Fibroblast of lung (primary cell): ENCODE results near the gene SH2D5. TPM values are rescaled to one million over a fixed set of nuclear protein-coding genes. Genes with fewer than 3 reads are reported as not detected.

Experiments
- DNase-seq, 2 donors: peaks; one replicate each; pipeline versions ENCODE4 v3.0.0 to v3.0.0-alpha.2; 2010; ENCODE audit warnings: low read depth in 2 of 2
- H2AFZ ChIP-seq: 2 replicates; pipeline ENCODE4 v1.5.1; 2012; ENCODE audit warnings: low read length, control low read depth, inconsistent platforms
- H3K27ac ChIP-seq: 2 replicates; pipeline ENCODE4 v1.5.1; 2011; ENCODE audit warnings: low read length, control low read depth; ENCODE audit not compliant: insufficient read depth
- H3K27me3 ChIP-seq: 2 replicates; pipeline ENCODE4 v1.5.1; 2011; ENCODE audit warnings: mild to moderate bottlenecking, low read length; ENCODE audit not compliant: control insufficient read depth, insufficient read depth
- H3K36me3 ChIP-seq: 2 replicates; pipeline ENCODE4 v1.5.1; 2011; ENCODE audit warnings: low read length; ENCODE audit not compliant: control insufficient read depth, insufficient read depth
- H3K4me1 ChIP-seq: 2 replicates; pipeline ENCODE4 v1.5.1; 2011; ENCODE audit warnings: low read length; ENCODE audit not compliant: control insufficient read depth, insufficient read depth; ENCODE audit errors: extremely low read depth
- H3K4me2 ChIP-seq: 2 replicates; pipeline ENCODE4 v1.5.1; 2011; ENCODE audit warnings: low read length, control low read depth; ENCODE audit not compliant: insufficient read depth; ENCODE audit errors: extremely low read depth
- H3K4me3 ChIP-seq, 4 experiments: fragments of 200-600 bp in 1 of 4; sonication (generic) in 1 of 4; replicated peaks in 1 of 4; 2 replicates each; pipeline ENCODE4 v1.5.1; 2011 to 2016; ENCODE audit warnings: low read length in 4 of 4, low read depth in 3 of 4, mild to moderate bottlenecking in 3 of 4, control low read depth in 2 of 4, inconsistent platforms in 1 of 4, mixed read lengths in 1 of 4; ENCODE audit not compliant: insufficient read depth in 1 of 4; ENCODE audit errors: control extremely low read depth in 1 of 4
- H3K79me2 ChIP-seq: 2 replicates; pipeline ENCODE4 v1.5.1; 2012; ENCODE audit warnings: mild to moderate bottlenecking, low read length, inconsistent platforms; ENCODE audit not compliant: control insufficient read depth, insufficient read depth
- H3K9ac ChIP-seq: 2 replicates; pipeline ENCODE4 v1.5.1; 2011; ENCODE audit warnings: mild to moderate bottlenecking, low read length, control low read depth; ENCODE audit not compliant: insufficient read depth
- H3K9me3 ChIP-seq: 2 replicates; pipeline ENCODE4 v1.5.1; 2012; ENCODE audit warnings: low read depth, low read length; ENCODE audit not compliant: control insufficient read depth, insufficient read depth
- H4K20me1 ChIP-seq: 2 replicates; pipeline ENCODE4 v1.5.1; 2011; ENCODE audit warnings: low read length; ENCODE audit not compliant: control insufficient read depth, insufficient read depth; ENCODE audit errors: extremely low read depth
- EZH2 ChIP-seq: IDR thresholded peaks from 2 replicates; pipeline ENCODE4 v1.5.1; 2012; ENCODE audit warnings: low read length, control low read depth, mild to moderate bottlenecking; ENCODE audit errors: missing control alignments
- polyA plus RNA-seq, 2 donors: library from polyadenylated mRNA; depleted of rRNA in 1 of 2; stranded (reverse) in 1 of 2; unstranded in 1 of 2; fragments of >200 nt; gene quantifications; 2 replicates each; pipeline ENCODE4 v1.2.1, GENCODE V29; 2011 to 2012; ENCODE audit warnings: missing spikeins in 1 of 2
- total RNA-seq: library from RNA; depleted of rRNA; stranded (reverse); fragments of >200 nt; gene quantifications from 2 replicates; pipeline ENCODE4 v1.2.1, GENCODE V29; 2014
- TF ChIP-seq, protein P1 (sequence below), 2 donors: IDR thresholded peaks in 1 of 2; conservative IDR thresholded peaks in 1 of 2; 1 replicate in 1 of 2; 2 replicates in 1 of 2; pipeline ENCODE4 v1.5.1; 2011 to 2012; ENCODE audit warnings: low read length in 2 of 2, control low read depth in 1 of 2, inconsistent platforms in 1 of 2, low read depth in 1 of 2, mild to moderate bottlenecking in 1 of 2

Gene SH2D5
- total and polyA plus RNA-seq, 2 donors (not counting 1 experiment from before 2014, with no cell fraction given), result 3.6 to 5.0 TPM

DNA sequence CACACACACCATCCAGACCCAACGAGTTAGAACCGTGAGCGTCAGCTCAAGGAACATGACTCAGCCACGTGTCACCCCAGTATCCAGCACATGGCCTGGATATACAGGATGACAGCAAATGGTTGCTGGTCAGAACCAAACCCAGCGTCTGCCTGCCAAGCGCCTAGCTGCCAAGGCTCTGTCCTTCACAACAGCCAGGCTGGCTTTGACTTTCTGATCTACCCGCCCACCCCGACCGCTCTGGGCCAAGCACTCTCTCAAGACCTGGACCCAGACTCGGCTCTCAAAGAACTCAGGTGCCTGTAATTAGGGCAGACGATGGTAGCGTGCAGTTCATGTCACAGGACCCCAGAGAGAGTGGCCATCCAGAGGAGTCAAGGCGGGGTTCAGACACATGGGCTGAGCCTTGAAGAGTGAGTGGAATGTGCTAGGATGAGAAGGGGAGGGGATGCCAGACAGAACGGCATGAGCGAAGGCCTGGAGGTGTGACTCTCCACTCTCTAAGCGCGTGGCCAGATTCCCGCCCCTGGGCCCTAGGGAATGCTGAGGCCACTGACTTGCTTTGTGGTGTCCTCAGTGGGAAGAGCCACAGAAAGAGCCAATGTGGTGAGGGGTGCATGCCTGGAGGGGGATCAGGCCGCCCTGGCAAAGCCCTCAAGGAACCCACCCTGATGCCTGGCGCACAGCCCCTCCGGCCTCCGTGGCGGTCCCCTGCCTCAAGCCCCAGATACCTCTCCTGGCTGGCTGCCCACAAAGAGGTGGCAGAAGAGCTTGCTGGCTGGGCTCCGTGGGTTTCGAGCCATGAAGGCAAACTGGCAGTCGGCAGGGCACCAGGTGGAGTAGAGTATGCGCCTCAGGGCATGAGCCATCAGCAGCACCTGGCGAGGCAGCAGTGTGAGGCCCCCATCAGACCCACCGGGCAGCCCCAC is 7.0 kb downstream of the SH2D5 start:
- peaks cover 3% of the 10 kb centered on the region for H3K36me3 ChIP-seq
- no peak overlapping the region for H3K4me3 ChIP-seq
- no peak overlapping the region for H3K4me2 ChIP-seq
- TF ChIP-seq, protein P1, sequence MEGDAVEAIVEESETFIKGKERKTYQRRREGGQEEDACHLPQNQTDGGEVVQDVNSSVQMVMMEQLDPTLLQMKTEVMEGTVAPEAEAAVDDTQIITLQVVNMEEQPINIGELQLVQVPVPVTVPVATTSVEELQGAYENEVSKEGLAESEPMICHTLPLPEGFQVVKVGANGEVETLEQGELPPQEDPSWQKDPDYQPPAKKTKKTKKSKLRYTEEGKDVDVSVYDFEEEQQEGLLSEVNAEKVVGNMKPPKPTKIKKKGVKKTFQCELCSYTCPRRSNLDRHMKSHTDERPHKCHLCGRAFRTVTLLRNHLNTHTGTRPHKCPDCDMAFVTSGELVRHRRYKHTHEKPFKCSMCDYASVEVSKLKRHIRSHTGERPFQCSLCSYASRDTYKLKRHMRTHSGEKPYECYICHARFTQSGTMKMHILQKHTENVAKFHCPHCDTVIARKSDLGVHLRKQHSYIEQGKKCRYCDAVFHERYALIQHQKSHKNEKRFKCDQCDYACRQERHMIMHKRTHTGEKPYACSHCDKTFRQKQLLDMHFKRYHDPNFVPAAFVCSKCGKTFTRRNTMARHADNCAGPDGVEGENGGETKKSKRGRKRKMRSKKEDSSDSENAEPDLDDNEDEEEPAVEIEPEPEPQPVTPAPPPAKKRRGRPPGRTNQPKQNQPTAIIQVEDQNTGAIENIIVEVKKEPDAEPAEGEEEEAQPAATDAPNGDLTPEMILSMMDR (conservative IDR thresholded peaks at IDR 0.05 in 1 of 2, IDR thresholded peaks at IDR 0.05 in 1 of 2; ENCODE audit: low read depth in 1 of 2, low read length in 2 of 2), result no peak
- no peak for TF ChIP-seq EZH2
- H2AFZ ChIP-seq, result no peak overlapping the region
- peaks cover under 1% of the 10 kb centered on the region for H3K4me1 ChIP-seq
- no peaks in the 10 kb centered on the region for H4K20me1 ChIP-seq
- no peaks in the 10 kb centered on the region for H3K9me3 ChIP-seq
- DNase-seq, result peak; percentile 62 to 68
- H3K27me3 ChIP-seq, result no peaks in the 10 kb centered on the region
- H3K27ac ChIP-seq, result no peak overlapping the region
- no peak overlapping the region for H3K9ac ChIP-seq
- no peaks in the 10 kb centered on the region for H3K79me2 ChIP-seq

- Histone ChIP-seq H3K27me3 (no peaks in the 10 kb centered on the region), H3K36me3 (peaks cover 3% of the 10 kb centered on the region), H3K9me3 (no peaks in the 10 kb centered on the region), H3K9ac (no peak overlapping the region), H3K79me2 (no peaks in the 10 kb centered on the region), H3K4me2 (no peak overlapping the region), H3K27ac (no peak overlapping the region), H3K4me3 (no peak overlapping the region), H3K4me1 (no peaks in the 10 kb centered on the region), H2AFZ (no peak overlapping the region), H4K20me1 (no peaks in the 10 kb centered on the region)
- DNase-seq, result no peak
- TF ChIP-seq, protein P1 (conservative IDR thresholded peaks at IDR 0.05 in 1 of 2, IDR thresholded peaks at IDR 0.05 in 1 of 2; ENCODE audit: low read depth in 1 of 2, low read length in 2 of 2), result no peak
- no peak for TF ChIP-seq EZH2
These were observed 7.9 kb downstream of the SH2D5 start for GRCh38 chr1:20724364-20725188.
